ENCODE data around the gene LCLAT1. TPM values are rescaled to one million over a fixed set of nuclear protein-coding genes. Genes with fewer than 3 reads are reported as not detected.

Gene LCLAT1
- total and polyA plus RNA-seq, 8 donors = 13.1 to 24.9 (median 14.8) TPM

- Histone ChIP-seq H3K27me3 (no peaks in the 10 kb centered on the region), H3K4me1 (peaks cover 0 to 5% of the 10 kb centered on the region in 2 donors), H3K36me3 (no peaks in the 10 kb centered on the region), H3K4me3 (no peak overlapping the region), H3K27ac (no peak overlapping the region), H3K9me3 (no peaks in the 10 kb centered on the region)
- DNase-seq = no peak
- intact Hi-C loops (cut with DNase I) = no loop called here
- TF ChIP-seq CTCF (IDR thresholded peaks at IDR 0.05) = no peak
- ATAC-seq = no peak
These were observed 32.1 kb upstream of the LCLAT1 start for GRCh38 chr2:30414961-30415360.

GRCh38 chr2:30417253-30417652 is 29.8 kb upstream of the LCLAT1 start:
- Histone ChIP-seq H3K9me3 (no peaks in the 10 kb centered on the region), H3K27ac (peak overlapping the region in 1 of 2 donors; percentile 78), H3K4me3 (no peak overlapping the region), H3K36me3 (no peaks in the 10 kb centered on the region), H3K4me1 (peaks cover 0 to under 1% of the 10 kb centered on the region in 2 donors), H3K27me3 (no peaks in the 10 kb centered on the region)
- ATAC-seq (peak; percentile 77), DNase-seq (peak in 2 of 4 donors; percentile 50 to 76)
- TF ChIP-seq CTCF (IDR thresholded peaks at IDR 0.05) = no peak
- intact Hi-C loops (cut with DNase I) = no loop called here

GRCh38 chr2:30421026-30421603 is 25.9 kb upstream of the LCLAT1 start:
- Histone ChIP-seq H3K36me3 (no peaks in the 10 kb centered on the region), H3K27me3 (no peaks in the 10 kb centered on the region), H3K27ac (peak overlapping the region in 1 of 2 donors; percentile 39), H3K9me3 (no peaks in the 10 kb centered on the region), H3K4me3 (no peak overlapping the region), H3K4me1 (peaks cover 0 to 4% of the 10 kb centered on the region in 2 donors)
- intact Hi-C loops (cut with DNase I) = no loop called here
- TF ChIP-seq CTCF (IDR thresholded peaks at IDR 0.05) = no peak
- DNase-seq (no peak), ATAC-seq (no peak)

GRCh38 chr2:30421604-30422443 is 25.2 kb upstream of the LCLAT1 start:
- ATAC-seq (peak; percentile 27), DNase-seq (no peak)
- Histone ChIP-seq H3K27me3 (no peaks in the 10 kb centered on the region), H3K9me3 (no peaks in the 10 kb centered on the region), H3K36me3 (no peaks in the 10 kb centered on the region), H3K27ac (peak overlapping the region; percentile 1 to 75), H3K4me3 (no peak overlapping the region), H3K4me1 (peaks cover 0 to 4% of the 10 kb centered on the region in 2 donors)
- intact Hi-C loops (cut with DNase I) = no loop called here
- no peak for TF ChIP-seq CTCF (IDR thresholded peaks at IDR 0.05)

- DNase-seq (no peak), ATAC-seq (peak; percentile 83)
- peaks cover 0 to 4% of the 10 kb centered on the region in 2 donors for H3K4me1 ChIP-seq
- no peaks in the 10 kb centered on the region for H3K27me3 ChIP-seq
- intact Hi-C loops (cut with DNase I) = no loop called here
- no peaks in the 10 kb centered on the region for H3K9me3 ChIP-seq
- no peak overlapping the region for H3K4me3 ChIP-seq
- no peak for TF ChIP-seq CTCF (IDR thresholded peaks at IDR 0.05)
- H3K36me3 ChIP-seq = no peaks in the 10 kb centered on the region
- peak overlapping the region; percentile 1 to 75 for H3K27ac ChIP-seq
These were observed 24.5 kb upstream of the LCLAT1 start for GRCh38 chr2:30422444-30423040.
